Ascending aorta (tissue), 2 donors: ENCODE measurements around the gene CALHM5. TPM values are rescaled to one million over a fixed set of nuclear protein-coding genes. Genes with fewer than 3 reads are reported as not detected.

ENCODE experiments used
- DNase-seq, 2 donors: peaks; one replicate each; pipeline ENCODE4 v3.0.0-alpha.2; 2019; ENCODE audit warnings: low spot score in 2 of 2
- H3K27ac ChIP-seq, 2 donors: fragments of 200-600 bp; sonication (generic); one replicate each; pipeline ENCODE4 v1.5.1; 2016 to 2017; ENCODE audit warnings: mild to moderate bottlenecking in 1 of 2
- H3K27me3 ChIP-seq: fragments of 200-600 bp; sonication (generic); one replicate; pipeline ENCODE4 v1.5.1; 2017
- H3K36me3 ChIP-seq, 2 donors: fragments of 200-600 bp; sonication (generic); one replicate each; pipeline ENCODE4 v1.5.1; 2016
- H3K4me1 ChIP-seq, 2 donors: fragments of 200-600 bp; sonication (generic); one replicate each; pipeline ENCODE4 v1.5.1; 2016 to 2017; ENCODE audit warnings: mild to moderate bottlenecking in 1 of 2
- H3K4me3 ChIP-seq, 2 donors: fragments of 200-600 bp; sonication (generic); one replicate each; pipeline ENCODE4 v1.5.1; 2016 to 2017; ENCODE audit warnings: mild to moderate bottlenecking in 1 of 2
- H3K9me3 ChIP-seq, 2 donors: fragments of 200-600 bp; sonication (generic); one replicate each; pipeline ENCODE4 v1.5.1; 2016
- intact Hi-C: fragments of 100-400 bp; cut with DNase I; formaldehyde crosslinking; loops from one replicate; pipeline ENCODE4 v1.15.1; 2023
- total RNA-seq: library from RNA; depleted of rRNA; stranded (reverse); fragments of >200 nt; gene quantifications from one replicate; pipeline ENCODE4 v1.1.0, GENCODE V29; 2016
- TF ChIP-seq, protein P1 (sequence below), 3 experiments: fragments of 200-600 bp in 2 of 3; fragments of 450-650 bp in 1 of 3; sonication (generic) in 2 of 3; IDR thresholded peaks; one replicate each; pipeline ENCODE4 v1.5.1; 2016 to 2019; ENCODE audit warnings: antibody characterized with exemption in 3 of 3, mild to moderate bottlenecking in 1 of 3, moderate library complexity in 1 of 3

CALHM5 gene
- total RNA-seq, 1 donor from 2014 or later: 3.4 TPM

DNA sequence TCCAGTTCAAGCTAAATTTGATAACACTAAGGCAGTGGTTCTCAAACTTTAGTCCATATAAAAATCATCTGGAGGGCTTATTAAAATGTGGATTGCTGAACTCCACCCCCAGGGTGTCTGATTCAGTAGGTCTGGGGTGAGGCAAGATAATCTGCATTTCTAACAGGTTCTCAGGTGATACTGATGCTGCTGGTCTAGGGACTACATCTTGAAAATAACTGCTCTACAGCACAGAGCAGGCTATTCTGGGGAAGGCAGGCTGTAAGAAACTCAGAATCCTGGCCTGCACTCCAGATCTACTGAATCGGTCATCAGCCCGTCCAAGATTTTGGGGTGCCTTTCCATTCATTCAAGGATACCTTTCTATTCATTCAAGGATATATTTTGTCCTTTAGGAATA lies 11.5 kb downstream of the CALHM5 start:
- no peak for DNase-seq
- H3K27ac ChIP-seq: no peak overlapping the region
- no peak overlapping the region for H3K4me3 ChIP-seq
- H3K9me3 ChIP-seq: no peaks in the 10 kb centered on the region
- H3K36me3 ChIP-seq: peaks cover 0 to under 1% of the 10 kb centered on the region in 2 donors
- no peaks in the 10 kb centered on the region for H3K4me1 ChIP-seq
- intact Hi-C loops: no loop called here
- TF ChIP-seq, protein P1, sequence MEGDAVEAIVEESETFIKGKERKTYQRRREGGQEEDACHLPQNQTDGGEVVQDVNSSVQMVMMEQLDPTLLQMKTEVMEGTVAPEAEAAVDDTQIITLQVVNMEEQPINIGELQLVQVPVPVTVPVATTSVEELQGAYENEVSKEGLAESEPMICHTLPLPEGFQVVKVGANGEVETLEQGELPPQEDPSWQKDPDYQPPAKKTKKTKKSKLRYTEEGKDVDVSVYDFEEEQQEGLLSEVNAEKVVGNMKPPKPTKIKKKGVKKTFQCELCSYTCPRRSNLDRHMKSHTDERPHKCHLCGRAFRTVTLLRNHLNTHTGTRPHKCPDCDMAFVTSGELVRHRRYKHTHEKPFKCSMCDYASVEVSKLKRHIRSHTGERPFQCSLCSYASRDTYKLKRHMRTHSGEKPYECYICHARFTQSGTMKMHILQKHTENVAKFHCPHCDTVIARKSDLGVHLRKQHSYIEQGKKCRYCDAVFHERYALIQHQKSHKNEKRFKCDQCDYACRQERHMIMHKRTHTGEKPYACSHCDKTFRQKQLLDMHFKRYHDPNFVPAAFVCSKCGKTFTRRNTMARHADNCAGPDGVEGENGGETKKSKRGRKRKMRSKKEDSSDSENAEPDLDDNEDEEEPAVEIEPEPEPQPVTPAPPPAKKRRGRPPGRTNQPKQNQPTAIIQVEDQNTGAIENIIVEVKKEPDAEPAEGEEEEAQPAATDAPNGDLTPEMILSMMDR (IDR thresholded peaks at IDR 0.05): no peak
- no peaks in the 10 kb centered on the region for H3K27me3 ChIP-seq

DNA sequence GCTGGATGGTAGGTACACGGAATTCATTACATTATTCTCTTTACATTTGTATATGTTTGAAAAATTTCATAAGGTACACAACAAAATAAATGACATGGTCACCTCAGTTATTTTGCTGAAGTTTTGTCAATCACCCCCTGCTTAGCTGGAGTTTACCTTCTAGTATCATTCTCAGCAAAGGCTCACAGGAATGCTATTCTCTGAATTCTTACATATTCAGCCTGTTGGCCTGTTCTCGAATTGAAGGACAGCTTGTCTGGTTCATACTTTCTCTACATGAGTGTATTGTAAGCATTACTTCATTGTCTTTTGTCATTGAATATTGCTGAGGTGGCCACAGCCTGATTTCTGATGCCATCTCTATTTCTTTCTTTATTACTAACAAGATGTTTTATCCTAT lies 12.8 kb downstream of the CALHM5 start:
- intact Hi-C loops: no loop called here
- TF ChIP-seq, protein P1 (IDR thresholded peaks at IDR 0.05): no peak
- Histone ChIP-seq H3K27me3 (no peaks in the 10 kb centered on the region), H3K4me3 (no peak overlapping the region), H3K4me1 (peaks cover 0 to 2% of the 10 kb centered on the region in 2 donors), H3K27ac (no peak overlapping the region), H3K9me3 (no peaks in the 10 kb centered on the region), H3K36me3 (no peaks in the 10 kb centered on the region)
- DNase-seq: no peak

DNA sequence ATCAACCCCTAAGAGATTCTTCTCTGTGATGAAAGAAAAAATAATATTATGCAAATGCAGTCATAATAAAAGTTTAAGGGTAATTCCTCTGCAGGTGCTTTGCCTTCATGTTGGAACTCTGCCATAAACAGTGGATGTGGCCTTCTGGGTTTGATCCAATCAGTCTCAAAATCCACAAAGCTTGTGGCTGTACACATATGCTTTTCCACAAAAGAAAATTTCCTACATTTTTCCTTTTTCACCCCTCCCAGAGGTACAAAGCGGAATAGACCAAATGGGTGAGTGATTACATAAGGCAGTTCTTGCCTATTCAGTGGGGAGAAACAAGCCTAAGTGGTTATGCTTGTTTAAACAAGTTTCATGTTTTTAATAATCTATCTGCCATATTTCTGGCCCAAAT lies 16.7 kb downstream of the CALHM5 start:
- H3K4me1 ChIP-seq: peaks cover 0 to 2% of the 10 kb centered on the region in 2 donors
- no peaks in the 10 kb centered on the region for H3K36me3 ChIP-seq
- H3K9me3 ChIP-seq: no peaks in the 10 kb centered on the region
- H3K4me3 ChIP-seq: no peak overlapping the region
- DNase-seq: no peak
- H3K27ac ChIP-seq: no peak overlapping the region
- no peaks in the 10 kb centered on the region for H3K27me3 ChIP-seq
- TF ChIP-seq, protein P1 (IDR thresholded peaks at IDR 0.05): no peak
- intact Hi-C loops: no loop called here

DNA sequence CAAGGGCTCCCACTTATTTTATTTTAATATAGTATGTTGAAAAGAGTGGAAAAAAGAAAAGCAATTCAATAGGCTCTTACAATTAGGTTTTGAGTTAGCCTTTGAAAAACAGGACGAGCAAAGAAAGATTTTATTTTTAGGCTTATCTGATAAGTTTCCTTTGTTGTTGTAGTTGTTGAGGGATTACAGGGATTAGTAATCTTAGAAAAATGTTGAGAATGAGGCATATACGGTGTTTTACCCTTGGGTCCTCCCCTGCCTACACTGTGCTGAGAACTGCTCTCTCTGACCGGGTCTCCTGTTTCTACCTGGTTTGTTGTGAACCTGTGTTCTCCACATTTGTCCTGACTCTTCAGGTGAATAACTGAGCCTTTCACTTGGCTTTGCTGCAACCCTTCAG lies 17.3 kb downstream of the CALHM5 start:
- H3K9me3 ChIP-seq: no peaks in the 10 kb centered on the region
- no peak overlapping the region for H3K4me3 ChIP-seq
- no peak for DNase-seq
- TF ChIP-seq, protein P1 (IDR thresholded peaks at IDR 0.05): no peak
- no peak overlapping the region for H3K27ac ChIP-seq
- no peaks in the 10 kb centered on the region for H3K36me3 ChIP-seq
- H3K27me3 ChIP-seq: no peaks in the 10 kb centered on the region
- intact Hi-C loops: no loop called here
- H3K4me1 ChIP-seq: peaks cover 0 to 2% of the 10 kb centered on the region in 2 donors

DNA sequence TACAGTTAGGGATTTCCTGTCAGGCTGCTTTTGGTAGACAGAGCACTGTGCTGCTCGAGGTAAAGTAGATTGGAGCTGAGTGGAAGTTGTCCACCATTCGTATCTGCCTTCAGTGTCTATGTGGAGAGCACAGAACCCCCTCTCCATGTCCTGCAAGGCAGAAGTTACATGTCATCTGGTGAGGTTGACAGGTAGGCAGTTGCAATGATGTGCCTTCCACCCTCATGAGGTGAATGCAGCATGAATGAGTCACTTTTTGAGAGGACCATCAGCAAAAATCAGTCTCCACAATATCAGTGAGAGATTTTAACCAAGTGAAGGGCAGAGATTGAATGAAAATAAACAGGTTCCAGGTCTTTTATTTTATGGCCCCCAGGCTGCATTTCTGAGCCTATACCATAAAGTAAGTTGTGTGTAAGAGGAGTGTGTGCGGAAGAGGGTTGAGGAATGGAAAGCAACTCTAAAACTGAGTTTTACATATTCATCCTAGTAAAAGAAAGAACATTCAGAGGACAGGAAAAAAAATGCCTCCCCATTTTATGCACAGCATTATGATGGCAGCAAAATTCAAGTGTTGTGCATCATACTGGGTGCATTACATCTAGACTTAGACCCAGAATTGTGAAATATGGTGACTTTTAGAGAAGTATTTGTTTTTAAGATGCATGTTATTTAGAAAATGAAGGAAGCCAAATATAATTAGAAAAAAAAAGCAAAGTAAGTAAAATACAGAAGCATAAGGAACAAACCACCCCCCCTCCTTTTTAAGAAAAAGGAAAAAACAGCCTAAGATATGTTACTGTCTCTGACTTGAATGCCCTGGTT lies 18.2 kb downstream of the CALHM5 start:
- no peaks in the 10 kb centered on the region for H3K9me3 ChIP-seq
- intact Hi-C loops: loop anchor here (5.0 kb wide), 2 partner anchors 82 to 157 kb away; partner anchors contain the start of gene DSE
- no peak for DNase-seq
- H3K4me3 ChIP-seq: no peak overlapping the region
- no peaks in the 10 kb centered on the region for H3K27me3 ChIP-seq
- no peak overlapping the region for H3K27ac ChIP-seq
- TF ChIP-seq, protein P1 (IDR thresholded peaks at IDR 0.05): no peak
- H3K4me1 ChIP-seq: peaks cover 0 to 2% of the 10 kb centered on the region in 2 donors
- no peaks in the 10 kb centered on the region for H3K36me3 ChIP-seq
